GM13977 (cell line): ENCODE measurements around the gene C7orf33.

Experiments
- DNase-seq: peaks from one replicate; pipeline ENCODE4 v3.0.0; 2012; ENCODE audit warnings: low spot score
- in situ Hi-C: fragments of 300-500 bp; cut with MboI; formaldehyde crosslinking; loops from one replicate; pipeline ENCODE4 v1.12.0; 2022; ENCODE audit warnings: low sequenced_read_pairs, low pct_unique_long_range_greater_than_20kb, mixed read lengths, inconsistent platforms; ENCODE audit not compliant: unreplicated experiment
- TF ChIP-seq, protein P1 (sequence below): IDR thresholded peaks from 2 replicates; pipeline ENCODE4 v1.5.1; 2012; ENCODE audit warnings: mild to moderate bottlenecking, control low read depth; ENCODE audit not compliant: insufficient read depth; ENCODE audit errors: extremely low read depth, missing control alignments

Gene C7orf33

GRCh38 chr7:148661471-148661870, 70.9 kb downstream of the C7orf33 start:
- no peak for DNase-seq
- in situ Hi-C loops, result no loop called here
- TF ChIP-seq, protein P1, sequence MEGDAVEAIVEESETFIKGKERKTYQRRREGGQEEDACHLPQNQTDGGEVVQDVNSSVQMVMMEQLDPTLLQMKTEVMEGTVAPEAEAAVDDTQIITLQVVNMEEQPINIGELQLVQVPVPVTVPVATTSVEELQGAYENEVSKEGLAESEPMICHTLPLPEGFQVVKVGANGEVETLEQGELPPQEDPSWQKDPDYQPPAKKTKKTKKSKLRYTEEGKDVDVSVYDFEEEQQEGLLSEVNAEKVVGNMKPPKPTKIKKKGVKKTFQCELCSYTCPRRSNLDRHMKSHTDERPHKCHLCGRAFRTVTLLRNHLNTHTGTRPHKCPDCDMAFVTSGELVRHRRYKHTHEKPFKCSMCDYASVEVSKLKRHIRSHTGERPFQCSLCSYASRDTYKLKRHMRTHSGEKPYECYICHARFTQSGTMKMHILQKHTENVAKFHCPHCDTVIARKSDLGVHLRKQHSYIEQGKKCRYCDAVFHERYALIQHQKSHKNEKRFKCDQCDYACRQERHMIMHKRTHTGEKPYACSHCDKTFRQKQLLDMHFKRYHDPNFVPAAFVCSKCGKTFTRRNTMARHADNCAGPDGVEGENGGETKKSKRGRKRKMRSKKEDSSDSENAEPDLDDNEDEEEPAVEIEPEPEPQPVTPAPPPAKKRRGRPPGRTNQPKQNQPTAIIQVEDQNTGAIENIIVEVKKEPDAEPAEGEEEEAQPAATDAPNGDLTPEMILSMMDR, result no peak

DNA sequence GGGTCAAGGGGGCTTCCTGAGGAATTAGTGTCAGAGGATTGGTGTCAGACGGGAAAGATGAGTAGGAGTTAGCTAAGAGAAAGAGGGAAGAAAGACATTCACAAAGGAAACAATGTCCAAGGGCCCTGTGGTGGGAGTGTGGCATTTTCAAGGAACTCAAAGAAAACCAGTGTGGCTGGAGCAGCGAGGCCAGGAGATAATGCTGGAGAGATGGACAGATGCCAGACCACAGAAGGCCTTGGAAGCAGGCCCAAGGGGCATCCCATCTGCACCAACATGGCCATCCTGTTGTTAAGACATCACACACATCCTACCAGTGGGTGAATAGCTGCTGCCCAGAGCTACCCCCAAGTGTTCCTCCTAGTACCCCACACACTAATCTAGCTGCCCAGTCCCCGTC, 72.1 kb downstream of the C7orf33 start:
- TF ChIP-seq, protein P1, result no peak
- DNase-seq, result no peak
- in situ Hi-C loops, result no loop called here

- no peak for DNase-seq
- TF ChIP-seq, protein P1, result no peak
- in situ Hi-C loops, result no loop called here
Measured at GRCh38 chr7:148664324-148664723, 73.8 kb downstream of the C7orf33 start.

GRCh38 chr7:148665221-148665620, 74.7 kb downstream of the C7orf33 start:
- in situ Hi-C loops, result no loop called here
- TF ChIP-seq, protein P1, result no peak
- DNase-seq, result no peak
